GM23248 (cell line): ENCODE data around the gene MYCBP2. TPM values are rescaled to one million over a fixed set of nuclear protein-coding genes. Genes with fewer than 3 reads are reported as not detected.
A peak's percentile ranks its signal among the peaks of the same experiment; 100 is the strongest.

Source experiments
- DNase-seq: peaks from one replicate; pipeline ENCODE4 v3.0.0-alpha.2; 2015
- H2AFZ ChIP-seq: fragments of 200-600 bp; sonication (generic); 2 replicates; pipeline ENCODE4 v1.6.1; 2016; ENCODE audit warnings: antibody characterized with exemption
- H3F3A ChIP-seq: fragments of 200-600 bp; sonication (generic); 2 replicates; pipeline ENCODE4 v1.6.1; 2016; ENCODE audit warnings: mild to moderate bottlenecking, antibody characterized with exemption, mixed run types; ENCODE audit not compliant: insufficient read depth
- H3K27ac ChIP-seq: fragments of 200-600 bp; sonication (generic); 2 replicates; pipeline ENCODE4 v1.5.1; 2016; ENCODE audit warnings: mild to moderate bottlenecking
- H3K27me3 ChIP-seq: fragments of 200-600 bp; sonication (generic); replicated peaks from 2 replicates; pipeline ENCODE4 v1.6.1; 2016; ENCODE audit warnings: mild to moderate bottlenecking; ENCODE audit not compliant: insufficient read depth
- H3K36me3 ChIP-seq: fragments of 200-600 bp; sonication (generic); 2 replicates; pipeline ENCODE4 v1.6.1; 2016; ENCODE audit warnings: low read depth, mild to moderate bottlenecking
- H3K4me1 ChIP-seq: fragments of 200-600 bp; sonication (generic); 2 replicates; pipeline ENCODE4 v1.6.1; 2016; ENCODE audit warnings: mild to moderate bottlenecking; ENCODE audit not compliant: insufficient read depth
- H3K4me2 ChIP-seq: fragments of 200-600 bp; sonication (generic); one replicate; pipeline ENCODE4 v1.6.1; 2016; ENCODE audit warnings: mild to moderate bottlenecking; ENCODE audit not compliant: unreplicated experiment
- H3K4me3 ChIP-seq: fragments of 200-600 bp; sonication (generic); 2 replicates; pipeline ENCODE4 v1.5.1; 2016; ENCODE audit warnings: mild to moderate bottlenecking
- H3K79me2 ChIP-seq: fragments of 200-600 bp; sonication (generic); 2 replicates; pipeline ENCODE4 v1.6.1; 2016; ENCODE audit warnings: mild to moderate bottlenecking; ENCODE audit not compliant: insufficient read depth
- H3K9ac ChIP-seq: fragments of 200-600 bp; sonication (generic); 2 replicates; pipeline ENCODE4 v1.6.1; 2016; ENCODE audit warnings: mild to moderate bottlenecking
- H3K9me2 ChIP-seq: fragments of 200-600 bp; sonication (generic); 2 replicates; pipeline ENCODE4 v1.6.1; 2016; ENCODE audit warnings: mixed run types, mild to moderate bottlenecking, moderate library complexity; ENCODE audit not compliant: insufficient read depth
- H3K9me3 ChIP-seq: fragments of 200-600 bp; sonication (generic); one replicate; pipeline ENCODE4 v1.6.1; 2017; ENCODE audit warnings: low read depth
- H4K20me1 ChIP-seq: fragments of 200-600 bp; sonication (generic); 2 replicates; pipeline ENCODE4 v1.6.0; 2016; ENCODE audit not compliant: insufficient read depth
- EZH2 ChIP-seq: fragments of 200-600 bp; sonication (generic); IDR thresholded peaks from 2 replicates; pipeline ENCODE4 v1.6.1; 2018; ENCODE audit warnings: antibody characterized with exemption, mild to moderate bottlenecking; ENCODE audit not compliant: insufficient read depth, poor library complexity, severe bottlenecking
- EZH2phosphoT487 ChIP-seq: fragments of 200-600 bp; sonication (generic); IDR thresholded peaks from 2 replicates; pipeline ENCODE4 v1.6.1; 2018; ENCODE audit warnings: antibody characterized with exemption, moderate library complexity, mild to moderate bottlenecking, low read depth; ENCODE audit not compliant: insufficient read depth
- WGBS, 2 experiments: methylation state at CpG; one replicate each; pipeline ENCODE4 v1.1.6; 2015 to 2017; ENCODE audit warnings: low lambda C conversion rate in 2 of 2, low coverage in 1 of 2; ENCODE audit errors: missing lambda C conversion rate in 2 of 2; 5-methylcytosine and 5-hydroxymethylcytosine counted together
- in situ Hi-C: fragments of 300-500 bp; cut with MboI; formaldehyde crosslinking; loops from 2 replicates; pipeline ENCODE4 v1.15.0; 2020
- polyA plus RNA-seq: library from polyadenylated mRNA; unstranded; fragments of >200 nt; fragmentation: Nextera tagmentation; extraction: Ambion mirVana; gene quantifications from 2 replicates; pipeline ENCODE4 v1.2.1, GENCODE V29; 2016
- total RNA-seq: library from RNA; depleted of rRNA; stranded (reverse); fragments of >200 nt; shearing (Covaris generic); gene quantifications from 2 replicates; pipeline ENCODE4 v1.2.3, GENCODE V29; 2014

Gene MYCBP2
- total and polyA plus RNA-seq, 2 experiments from 2014 or later = 27.4 to 61.8 TPM

GRCh38 chr13:77062097-77062496, 264.8 kb downstream of the MYCBP2 start:
- H3K4me3 ChIP-seq = no peak overlapping the region
- H3K79me2 ChIP-seq = no peaks in the 10 kb centered on the region
- H3K9me3 ChIP-seq = no peaks in the 10 kb centered on the region
- H3K9me2 ChIP-seq = no peaks in the 10 kb centered on the region
- no peaks in the 10 kb centered on the region for H4K20me1 ChIP-seq
- peak; percentile 30 for DNase-seq
- no peak for TF ChIP-seq EZH2
- no peak for TF ChIP-seq EZH2phosphoT487
- in situ Hi-C loops = no loop called here
- peaks cover 7% of the 10 kb centered on the region for H3K4me1 ChIP-seq
- H3K27ac ChIP-seq = no peak overlapping the region
- no peak overlapping the region for H3K4me2 ChIP-seq
- no peak overlapping the region for H2AFZ ChIP-seq
- WGBS, 2 experiments = 97 to 100% methylated on average over 1 of the region's 1 CpG
- no peak overlapping the region for H3K9ac ChIP-seq
- H3K27me3 ChIP-seq = no peaks in the 10 kb centered on the region
- peaks cover 58% of the 10 kb centered on the region for H3K36me3 ChIP-seq
- H3F3A ChIP-seq = 0 out of 2 replicates have a peak, but pooled peaks cover 9% of the 10 kb centered on the region

DNA sequence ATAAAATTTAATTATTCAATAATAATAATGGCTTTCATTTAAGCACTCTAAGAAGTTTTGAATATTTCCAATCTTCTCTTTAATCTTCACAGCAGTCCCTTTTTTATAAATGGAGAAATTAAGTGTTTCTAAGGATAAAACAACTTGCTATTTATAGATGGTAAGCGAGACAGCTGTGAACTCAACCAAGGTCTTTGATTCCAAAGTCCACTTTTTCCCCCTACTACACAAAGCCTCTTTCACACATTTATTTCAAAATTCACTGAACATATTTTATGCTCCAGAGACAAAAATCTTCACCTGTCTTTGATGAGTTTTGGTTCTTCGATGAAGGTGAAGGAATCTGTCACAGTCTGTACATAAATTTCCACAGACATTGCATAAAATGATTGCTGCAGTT, 265.5 kb downstream of the MYCBP2 start:
- Histone ChIP-seq H3K4me1 (peaks cover 7% of the 10 kb centered on the region), H3K79me2 (no peaks in the 10 kb centered on the region), H3K9me2 (no peaks in the 10 kb centered on the region), H3K4me3 (no peak overlapping the region), H3F3A (0 out of 2 replicates have a peak, but pooled peaks cover 7% of the 10 kb centered on the region), H3K9me3 (no peaks in the 10 kb centered on the region), H3K9ac (no peak overlapping the region), H3K27me3 (no peaks in the 10 kb centered on the region), H4K20me1 (no peaks in the 10 kb centered on the region), H2AFZ (no peak overlapping the region), H3K36me3 (peaks cover 59% of the 10 kb centered on the region), H3K4me2 (no peak overlapping the region), H3K27ac (no peak overlapping the region)
- in situ Hi-C loops = no loop called here
- no peak for DNase-seq
- 95 to 100% methylated on average over 2 of the region's 2 CpGs for WGBS, 2 experiments
- TF ChIP-seq EZH2phosphoT487 = no peak

DNA sequence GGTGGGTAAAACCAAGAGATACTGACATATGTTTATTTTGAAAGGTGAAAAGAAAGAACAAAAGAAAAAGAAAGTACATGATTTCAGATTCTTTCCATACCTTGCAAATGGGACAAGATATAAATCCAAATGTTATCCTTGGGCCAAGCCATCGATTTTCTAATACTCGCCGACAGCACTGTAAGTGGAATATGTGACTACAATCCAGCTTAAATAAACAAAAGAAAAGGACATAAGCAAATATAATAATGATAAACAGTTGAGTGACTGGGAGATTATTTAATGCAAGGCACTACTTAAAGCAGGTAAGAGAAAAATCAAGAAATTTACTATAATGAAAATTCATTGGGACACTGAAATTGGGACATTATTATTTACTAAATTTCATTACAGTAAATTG, 270.0 kb downstream of the MYCBP2 start:
- Histone ChIP-seq H3K36me3 (peaks cover 59% of the 10 kb centered on the region), H3K9ac (no peak overlapping the region)
- in situ Hi-C loops = no loop called here

GRCh38 chr13:77056382-77056781, 270.5 kb downstream of the MYCBP2 start:
- no peaks in the 10 kb centered on the region for H4K20me1 ChIP-seq
- WGBS, 2 experiments = 97% methylated on average over 3 of the region's 3 CpGs
- H3K9me3 ChIP-seq = no peaks in the 10 kb centered on the region
- H3K4me1 ChIP-seq = no peaks in the 10 kb centered on the region
- H3K9ac ChIP-seq = no peak overlapping the region
- H3K79me2 ChIP-seq = no peaks in the 10 kb centered on the region
- H3K27me3 ChIP-seq = no peaks in the 10 kb centered on the region
- DNase-seq = no peak
- H3F3A ChIP-seq = no peaks in the 10 kb centered on the region
- TF ChIP-seq EZH2phosphoT487 (no peak), EZH2 (no peak)
- H3K27ac ChIP-seq = no peak overlapping the region
- in situ Hi-C loops = no loop called here
- H3K36me3 ChIP-seq = peaks cover 59% of the 10 kb centered on the region
- H3K4me2 ChIP-seq = no peak overlapping the region
- no peak overlapping the region for H3K4me3 ChIP-seq
- no peaks in the 10 kb centered on the region for H3K9me2 ChIP-seq
- no peak overlapping the region for H2AFZ ChIP-seq

More for the DNA sequence above, 270.0 kb downstream of the MYCBP2 start:
- H3K4me2 ChIP-seq = no peak overlapping the region
- no peaks in the 10 kb centered on the region for H3K27me3 ChIP-seq
- peaks cover 1% of the 10 kb centered on the region for H3K4me1 ChIP-seq
- H3F3A ChIP-seq = no peaks in the 10 kb centered on the region
- H3K27ac ChIP-seq = no peak overlapping the region
- 98% methylated on average over 3 of the region's 3 CpGs for WGBS, 2 experiments
- no peak for DNase-seq
- no peaks in the 10 kb centered on the region for H3K9me2 ChIP-seq
- no peak overlapping the region for H2AFZ ChIP-seq
- no peak for TF ChIP-seq EZH2phosphoT487
- no peak for TF ChIP-seq EZH2
- no peak overlapping the region for H3K4me3 ChIP-seq
- no peaks in the 10 kb centered on the region for H3K79me2 ChIP-seq
- no peaks in the 10 kb centered on the region for H3K9me3 ChIP-seq
- no peaks in the 10 kb centered on the region for H4K20me1 ChIP-seq

- WGBS, 2 experiments = 99 to 100% methylated on average over 2 of the region's 2 CpGs
- H3K27me3 ChIP-seq = no peaks in the 10 kb centered on the region
- H3K4me3 ChIP-seq = no peak overlapping the region
- H3K36me3 ChIP-seq = peaks cover 62% of the 10 kb centered on the region
- H3F3A ChIP-seq = no peaks in the 10 kb centered on the region
- no peak for DNase-seq
- no peaks in the 10 kb centered on the region for H3K9me2 ChIP-seq
- no peaks in the 10 kb centered on the region for H4K20me1 ChIP-seq
- no peak overlapping the region for H3K27ac ChIP-seq
- H3K4me1 ChIP-seq = no peaks in the 10 kb centered on the region
- H3K9ac ChIP-seq = no peak overlapping the region
- no peaks in the 10 kb centered on the region for H3K79me2 ChIP-seq
- H2AFZ ChIP-seq = no peak overlapping the region
- in situ Hi-C loops = no loop called here
- H3K9me3 ChIP-seq = no peaks in the 10 kb centered on the region
- no peak overlapping the region for H3K4me2 ChIP-seq
- TF ChIP-seq EZH2phosphoT487 = no peak
- no peak for TF ChIP-seq EZH2
These were observed 271.7 kb downstream of the MYCBP2 start for GRCh38 chr13:77055158-77055557.
